HCT116 (cell line): ENCODE measurements around the gene PRKAR2A.

Source experiments
- ATF3 ChIP-seq: IDR thresholded peaks from 2 replicates; pipeline ENCODE4 v1.6.1; 2012
- CTCF ChIP-seq, 3 experiments: fragments of 200-600 bp in 1 of 3; sonication (generic) in 1 of 3; IDR thresholded peaks in 2 of 3; conservative IDR thresholded peaks in 1 of 3; 2 replicates each; pipeline ENCODE4 v1.5.1; 2012 to 2017; ENCODE audit warnings: low read depth in 2 of 3, low read length in 2 of 3, antibody characterized with exemption in 1 of 3, borderline replicate concordance in 1 of 3, control low read depth in 1 of 3, mild to moderate bottlenecking in 1 of 3, mixed read lengths in 1 of 3, mixed run types in 1 of 3, moderate library complexity in 1 of 3; ENCODE audit not compliant: insufficient read depth in 1 of 3
- EGR1 ChIP-seq: IDR thresholded peaks from 2 replicates; pipeline ENCODE4 v1.6.1; 2012; ENCODE audit warnings: low read depth
- EZH2 ChIP-seq: fragments of 200-600 bp; sonication (generic); IDR thresholded peaks from 2 replicates; pipeline ENCODE4 v1.6.1; 2017; ENCODE audit warnings: antibody characterized with exemption, mixed run types
- EZH2phosphoT487 ChIP-seq: fragments of 200-600 bp; IDR thresholded peaks from 2 replicates; pipeline ENCODE4 v1.6.1; 2018; ENCODE audit warnings: antibody characterized with exemption, borderline replicate concordance
- JUND ChIP-seq: IDR thresholded peaks from 2 replicates; pipeline ENCODE4 v1.6.1; 2012
- POLR2A ChIP-seq: IDR thresholded peaks from 2 replicates; pipeline ENCODE4 v1.7.0; 2011; ENCODE audit warnings: borderline replicate concordance; ENCODE audit not compliant: insufficient read depth, insufficient read length; ENCODE audit errors: extremely low read depth
- RAD21 ChIP-seq: IDR thresholded peaks from 2 replicates; pipeline ENCODE4 v1.6.1; 2012; ENCODE audit warnings: low read depth, mild to moderate bottlenecking
- SIN3A ChIP-seq: IDR thresholded peaks from 2 replicates; pipeline ENCODE4 v1.6.1; 2012; ENCODE audit warnings: low read depth
- SP1 ChIP-seq: IDR thresholded peaks from 2 replicates; pipeline ENCODE4 v1.6.1; 2012; ENCODE audit warnings: low read depth

- TF ChIP-seq POLR2A (no peak), CTCF (IDR thresholded peaks at IDR 0.05 in 2 of 3, conservative IDR thresholded peaks at IDR 0.05 in 1 of 3; ENCODE audit: borderline replicate concordance in 1 of 3, insufficient read depth in 1 of 3, low read depth in 2 of 3, low read length in 2 of 3) (no peak), JUND (no peak), EZH2phosphoT487 (no peak), EGR1 (no peak), SIN3A (no peak), SP1 (no peak), EZH2 (no peak), RAD21 (no peak), ATF3 (no peak)
These were observed 15.0 kb downstream of the PRKAR2A start for GRCh38 chr3:48832684-48833083.
